NCI-H748 (cell line): ENCODE data around the gene SHISA5.
A peak's percentile ranks its signal among the peaks of the same experiment; 100 is the strongest.

Experiments used
- DNase-seq: peaks from one replicate; lab custom pipeline; 2025; ENCODE audit not compliant: unreplicated experiment; lab: John Stamatoyannopoulos, UW

SHISA5 gene

DNA sequence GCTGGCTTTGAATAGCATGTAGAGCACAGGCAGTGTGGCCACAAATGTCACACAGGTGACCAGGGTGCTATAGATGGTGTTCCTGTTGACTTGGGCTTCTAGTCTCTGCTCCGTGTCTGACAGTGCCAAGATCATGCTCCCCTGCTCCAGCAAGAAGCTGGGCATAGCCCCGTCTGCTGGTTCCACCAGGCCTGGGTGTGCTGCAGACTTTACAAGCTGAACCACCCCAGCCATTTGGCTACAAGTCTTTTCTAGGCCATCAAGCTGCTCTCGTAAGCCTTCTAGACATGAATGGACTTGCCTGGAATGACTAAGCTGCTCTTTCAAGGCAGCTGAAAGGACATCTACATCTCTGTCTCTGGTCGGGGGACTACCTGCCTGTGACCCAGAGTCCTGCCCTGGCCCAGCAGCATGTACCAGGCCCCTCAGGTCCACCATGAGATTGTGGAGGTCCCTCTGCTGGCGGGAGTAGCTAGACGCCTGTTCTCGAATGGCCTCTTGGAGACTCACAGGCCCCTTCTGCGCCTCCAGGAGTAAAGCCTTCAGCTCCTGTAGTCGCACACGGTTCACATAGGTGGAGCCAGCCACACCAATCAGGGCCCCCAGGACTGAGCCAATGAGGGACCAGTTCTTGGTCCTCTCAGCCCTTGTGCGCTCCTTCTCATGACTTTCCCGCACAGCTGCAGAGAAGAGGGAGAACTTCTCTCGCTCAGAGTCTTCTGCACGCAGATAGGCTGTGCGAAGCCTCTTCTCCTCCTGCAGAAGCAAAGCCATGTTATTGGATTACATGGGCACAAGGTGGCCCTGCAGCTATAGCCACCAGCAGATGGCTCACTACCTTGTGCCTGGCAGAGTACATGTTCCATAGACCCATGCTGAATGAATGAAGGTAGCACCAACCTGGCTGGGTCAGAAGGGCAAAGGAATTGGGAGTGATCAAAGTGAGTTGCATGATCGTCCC lies 71.3 kb downstream of the SHISA5 start:
- no peak for DNase-seq

DNA sequence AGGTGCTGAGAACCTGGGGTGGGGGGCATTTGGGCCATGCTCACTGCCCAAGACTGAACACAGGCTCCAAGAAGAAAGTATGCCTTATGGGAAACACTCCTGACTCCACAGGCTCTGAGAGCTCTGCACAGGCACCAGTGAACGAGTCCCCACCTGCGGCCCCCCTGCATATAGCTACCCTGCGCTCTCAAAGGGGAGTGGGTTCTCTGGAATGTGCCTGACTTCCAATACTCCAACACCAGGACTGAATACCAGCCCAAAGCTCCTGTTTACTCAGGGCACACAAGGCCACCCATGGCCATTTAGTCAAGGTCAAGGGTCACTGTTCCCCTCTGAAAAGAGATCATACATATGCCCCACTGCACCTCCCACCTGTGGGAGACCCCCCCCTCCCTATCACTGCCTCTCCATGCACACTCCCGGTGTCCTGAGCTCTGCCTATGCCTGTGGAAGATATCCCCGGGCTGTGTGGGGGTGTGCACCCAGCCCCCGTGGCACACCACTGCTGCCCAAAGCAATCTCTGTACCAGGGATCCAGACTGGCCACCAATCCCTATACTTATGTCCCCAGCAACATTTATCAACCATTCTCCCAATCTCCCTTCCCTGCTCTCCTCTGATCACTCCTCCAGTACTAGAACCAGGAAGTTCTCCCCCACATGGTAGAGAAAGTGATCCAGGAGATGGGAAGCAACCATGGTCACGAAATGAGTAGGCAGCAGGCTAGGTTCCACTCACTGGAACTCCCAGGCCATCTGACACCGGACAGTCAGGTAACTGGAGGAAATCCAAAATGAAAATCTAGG lies 72.5 kb downstream of the SHISA5 start:
- DNase-seq, result no peak

DNA sequence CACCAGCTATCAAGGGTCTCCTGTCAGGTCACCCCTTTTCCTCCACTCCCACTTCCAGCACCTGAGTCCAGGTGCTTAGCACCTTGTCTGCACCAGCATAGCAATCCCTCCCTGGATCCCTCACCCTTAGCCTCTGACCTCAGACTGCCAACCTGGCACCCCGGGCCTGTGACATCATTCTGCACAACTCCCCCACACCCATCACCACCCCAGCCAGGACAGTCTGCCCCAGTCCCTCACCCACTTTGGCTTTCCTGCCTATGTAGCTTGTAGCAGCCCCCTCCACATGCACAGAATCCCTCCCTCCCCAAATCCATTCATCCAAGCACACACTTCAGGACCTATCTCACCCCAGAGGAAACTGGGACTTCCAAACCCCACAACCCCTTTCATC lies 73.3 kb downstream of the SHISA5 start:
- DNase-seq, result no peak

DNA sequence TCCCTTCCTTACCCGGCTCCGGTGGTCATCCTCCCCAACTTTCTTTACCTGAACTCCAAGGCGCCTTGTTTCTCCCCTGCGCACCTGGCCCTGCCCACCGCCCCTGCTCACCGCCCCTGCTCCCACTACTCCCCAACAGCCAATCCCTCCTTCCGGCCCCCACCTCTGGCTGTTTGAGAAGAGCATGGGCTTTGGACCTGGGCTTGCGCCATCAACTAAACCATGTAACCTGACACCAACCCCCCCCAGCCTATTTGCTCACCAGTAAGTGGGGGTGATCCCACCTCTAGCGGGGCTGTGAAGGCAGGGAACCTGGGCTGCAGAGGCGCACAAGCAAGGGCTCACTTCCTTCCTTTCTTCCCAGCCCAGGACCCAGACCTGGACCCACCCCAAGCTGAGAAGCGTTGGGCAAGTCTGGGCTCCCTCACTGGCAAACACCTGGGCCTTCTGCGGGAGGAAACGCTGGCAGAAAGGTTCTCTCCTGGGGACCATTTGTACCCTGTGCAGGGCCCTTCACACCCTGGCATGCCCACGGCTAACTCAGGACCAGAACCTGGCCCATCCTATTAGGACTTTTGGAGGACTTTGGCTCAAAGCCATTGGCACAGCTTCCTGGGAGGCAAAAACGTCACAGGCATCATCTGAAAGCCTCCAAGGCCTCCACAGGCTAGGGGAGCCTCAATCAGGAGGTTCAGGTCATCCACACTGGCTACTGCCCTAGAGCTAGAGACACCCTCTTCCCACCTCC lies 73.8 kb downstream of the SHISA5 start, which contains the start of gene PLXNB1:
TSS of gene PLXNB1 (minus strand) at position 127 of the 748 bp plus-strand sequence. CDS start 5,475 bp downstream, outside the sequence.
- peak; percentile 90 for DNase-seq

DNA sequence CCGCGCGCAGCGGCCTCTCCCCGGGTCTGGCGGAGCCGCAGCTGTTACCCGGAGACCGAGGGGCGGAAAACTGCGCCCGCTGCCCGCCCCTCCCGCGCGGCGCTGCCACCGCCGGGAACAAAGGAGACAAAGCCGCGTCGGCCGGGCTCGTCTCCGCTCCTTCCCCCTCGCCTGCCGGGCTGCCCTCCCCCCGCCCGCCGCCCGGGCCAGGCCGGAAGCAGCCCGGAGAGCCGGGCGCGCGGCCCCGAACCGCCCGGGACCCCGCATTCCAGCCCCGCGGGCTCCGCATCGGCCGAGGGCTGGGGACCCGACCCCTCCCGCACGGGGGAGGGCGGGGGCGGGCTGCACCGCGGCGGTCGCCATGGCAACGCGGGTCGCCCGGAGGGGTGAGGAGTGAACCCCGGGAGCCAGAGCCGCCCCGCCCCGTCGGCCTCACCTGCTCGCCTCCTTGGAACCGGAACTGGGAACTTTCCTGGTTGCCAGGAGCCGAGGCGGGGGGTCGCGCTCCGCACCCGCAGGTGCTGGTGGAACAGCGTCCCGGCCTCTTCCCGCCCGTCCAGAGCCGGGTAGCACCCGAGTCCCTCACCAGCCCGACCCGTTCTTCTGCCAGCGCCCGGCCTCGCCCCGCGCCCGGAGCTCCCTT lies 74.5 kb downstream of the SHISA5 start:
- peak; percentile 84 for DNase-seq

DNA sequence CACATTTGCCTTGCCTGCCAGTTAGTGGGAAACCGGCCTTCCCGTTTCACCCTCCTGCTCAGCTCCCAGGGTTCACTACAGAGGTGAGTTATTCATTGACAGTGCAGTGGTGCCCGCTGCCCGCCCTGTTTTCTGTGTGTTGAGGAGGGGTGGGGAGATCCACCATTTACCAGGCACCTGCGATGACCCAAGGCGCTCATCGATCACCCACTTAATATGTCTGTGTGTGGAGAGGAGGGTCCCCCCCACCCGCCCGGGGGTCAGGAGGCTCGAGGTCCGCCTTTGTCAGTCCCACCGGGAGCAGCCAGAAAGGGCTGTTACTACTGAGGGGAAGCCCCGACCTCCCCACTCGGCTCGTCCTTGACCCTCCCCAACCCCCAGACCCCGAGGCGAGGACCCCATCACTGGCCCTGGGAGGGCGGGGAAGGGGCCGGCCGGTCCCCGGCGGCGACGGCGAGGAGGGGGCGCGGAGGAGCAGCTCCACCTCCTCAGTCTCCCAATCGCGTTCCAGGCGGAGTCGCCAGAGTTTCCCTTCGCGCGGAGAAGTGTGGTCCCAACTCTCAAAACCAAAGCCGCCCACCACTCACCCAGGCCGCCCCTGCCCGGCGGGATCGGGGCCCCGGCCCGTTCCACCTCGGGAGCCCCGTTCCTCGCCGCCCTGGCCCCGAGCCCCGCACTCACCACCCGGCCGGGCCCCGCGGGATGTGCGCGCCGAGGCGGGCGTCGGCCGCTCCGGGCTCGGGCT lies 75.2 kb downstream of the SHISA5 start:
- DNase-seq, result peak; percentile 49

DNA sequence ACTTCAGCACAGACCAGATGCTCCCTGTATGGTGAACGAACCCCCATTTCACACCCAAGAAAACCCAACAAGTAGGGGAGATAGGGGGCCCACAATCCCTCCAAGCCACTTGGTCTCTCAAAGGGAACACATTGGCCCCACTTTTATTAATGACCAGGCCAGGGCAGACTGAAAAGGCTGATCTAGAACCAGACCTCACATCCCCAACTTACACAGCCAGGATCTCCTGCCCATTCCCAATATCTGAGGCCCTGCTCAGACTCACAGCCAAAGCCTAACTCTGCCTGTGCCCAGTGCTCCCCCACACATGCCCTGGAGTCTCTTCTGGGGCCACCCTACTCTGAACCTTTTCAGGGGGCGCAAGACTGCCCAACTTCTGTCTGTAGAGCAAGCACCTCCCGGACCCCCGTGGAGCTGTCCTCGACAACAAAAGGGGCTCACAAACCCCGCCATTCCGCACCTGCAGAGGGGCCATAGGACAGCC lies 75.8 kb downstream of the SHISA5 start:
- no peak for DNase-seq

DNA sequence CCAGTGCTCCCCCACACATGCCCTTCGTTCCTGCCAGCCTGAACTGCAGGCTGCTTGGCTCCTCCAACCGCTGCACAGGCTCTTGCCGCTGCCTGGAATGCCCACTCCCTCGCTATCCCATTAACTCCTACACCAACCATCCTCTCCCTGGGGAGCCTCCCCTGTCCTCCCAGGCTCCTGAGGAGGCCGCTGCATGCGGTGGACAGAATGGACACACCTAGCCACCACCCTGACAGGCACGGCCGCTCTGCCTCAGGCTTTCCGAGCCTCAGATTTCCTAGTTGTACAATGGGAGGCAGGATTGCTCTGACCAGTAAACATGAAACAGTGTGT lies 76.4 kb downstream of the SHISA5 start:
- DNase-seq, result no peak

DNA sequence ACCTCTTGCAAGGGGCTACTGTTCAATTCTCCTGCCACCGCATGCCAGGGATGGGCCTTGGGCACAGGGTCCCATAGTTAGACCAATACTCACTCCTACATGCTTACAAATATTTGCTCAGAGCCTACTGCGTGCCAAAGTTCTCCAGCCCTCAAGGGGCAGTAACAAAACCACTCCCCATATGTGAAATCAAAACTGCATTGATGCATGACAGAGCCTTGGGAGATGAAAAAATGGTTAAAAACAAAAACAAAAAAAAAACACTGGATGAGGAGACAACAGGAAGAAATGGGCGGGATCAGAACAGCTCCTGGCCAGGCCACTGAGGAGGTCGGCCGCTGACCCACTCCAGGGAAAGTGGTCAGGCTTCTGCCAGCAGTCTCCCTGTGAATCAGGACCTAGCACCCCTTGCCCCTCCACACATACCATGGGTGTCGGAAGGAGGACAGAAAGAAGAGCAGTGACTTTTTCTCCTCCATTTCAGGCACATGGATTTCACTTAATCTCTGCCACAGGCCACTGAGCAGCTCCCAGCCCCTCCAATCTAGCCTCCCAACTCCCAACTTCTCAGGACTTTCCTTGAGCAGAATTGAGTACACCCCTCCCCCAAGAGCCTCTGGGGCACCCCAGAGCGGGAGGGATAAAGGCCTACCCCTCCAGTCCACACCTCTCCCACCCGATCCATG lies 76.9 kb downstream of the SHISA5 start:
- DNase-seq, result no peak

DNA sequence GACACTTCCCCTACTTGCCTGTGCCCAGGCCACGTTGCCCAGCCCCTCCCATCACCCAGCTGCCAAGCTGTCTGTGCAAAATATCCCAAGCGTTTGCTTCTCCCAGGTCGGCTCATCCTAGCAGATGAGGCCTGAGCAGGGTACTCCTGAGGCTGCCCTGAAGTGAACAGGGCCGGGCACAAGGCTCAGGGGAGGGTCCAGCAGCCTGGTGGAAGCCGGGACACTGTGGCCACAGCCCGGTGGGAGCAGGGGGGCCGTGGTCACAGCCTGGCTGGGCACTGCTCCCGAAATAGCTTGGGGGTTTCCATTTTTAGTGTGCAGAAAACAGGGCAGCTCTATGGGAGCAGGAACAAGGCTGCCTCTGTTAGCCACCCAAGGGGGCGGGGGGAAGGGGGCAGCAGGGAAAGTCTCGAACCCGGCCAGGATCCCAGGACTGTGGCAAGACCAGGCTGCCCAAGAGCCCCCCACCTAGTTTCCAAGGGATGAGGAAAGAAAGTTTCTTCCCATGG lies 77.5 kb downstream of the SHISA5 start:
- no peak for DNase-seq

DNA sequence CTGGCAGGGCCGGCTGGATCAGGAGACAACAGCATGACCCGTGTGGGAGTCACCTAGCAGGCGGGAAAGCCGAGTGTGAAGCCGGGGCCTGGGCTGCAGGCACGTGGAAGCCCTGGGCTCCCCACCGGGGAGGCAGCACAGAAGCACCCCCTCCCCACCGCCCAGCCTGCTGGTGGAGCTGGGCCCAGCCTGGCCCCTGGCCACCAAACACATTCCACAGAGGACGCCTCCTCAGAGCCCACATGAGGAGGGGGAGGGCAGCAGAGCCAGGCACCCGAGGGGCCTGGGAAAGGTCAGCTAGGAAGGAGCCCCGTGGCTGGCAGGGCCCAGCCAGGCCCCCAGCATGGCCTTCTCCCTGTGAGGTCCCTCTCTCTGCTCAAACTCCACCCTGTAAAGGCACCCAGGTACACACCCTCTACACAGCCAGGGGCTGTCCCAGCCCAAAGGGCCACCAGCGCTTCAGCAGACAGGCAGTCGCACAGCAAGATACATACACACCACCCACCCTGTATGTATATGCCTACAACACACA lies 78.6 kb downstream of the SHISA5 start:
- DNase-seq, result no peak

DNA sequence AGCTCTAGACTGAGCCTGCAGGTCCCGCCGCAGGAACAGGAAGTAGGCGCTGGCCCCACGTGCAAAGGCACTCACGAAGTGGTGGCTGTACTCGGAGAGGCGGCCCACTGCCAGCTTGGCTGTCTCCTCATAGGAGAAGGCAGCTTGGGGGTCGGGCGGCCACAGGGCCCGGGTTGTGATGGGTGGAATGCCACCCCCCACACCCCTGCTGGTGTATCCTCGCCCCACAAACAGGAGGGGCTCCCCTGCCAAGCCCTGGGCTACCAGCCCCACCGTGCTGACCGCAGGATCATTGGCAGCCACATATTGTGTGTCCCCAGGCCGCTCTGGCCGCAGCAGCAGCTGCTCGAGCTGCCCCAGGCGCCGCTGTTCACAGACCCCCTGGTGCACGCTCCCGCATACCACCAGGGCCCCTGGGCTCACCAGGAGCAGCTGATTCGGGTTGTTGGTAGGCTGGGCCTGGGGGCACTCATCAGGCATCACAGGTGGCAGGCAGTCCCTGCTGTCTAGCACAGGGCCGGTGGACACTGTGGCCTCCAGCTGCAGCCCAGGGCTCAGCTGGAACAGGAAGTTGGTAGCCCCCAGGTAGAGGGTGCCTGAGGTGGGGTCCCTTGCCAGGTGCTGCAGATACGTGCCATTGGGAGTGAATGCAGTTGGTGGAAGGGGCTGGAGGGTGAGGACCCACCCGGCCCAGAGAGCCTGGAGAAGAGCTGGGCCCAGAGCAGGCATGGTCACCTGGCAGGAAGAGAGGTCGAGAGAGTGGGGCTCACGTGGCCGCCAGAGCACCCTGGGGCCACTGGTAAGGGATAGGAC lies 79.9 kb downstream of the SHISA5 start:
- no peak for DNase-seq

DNA sequence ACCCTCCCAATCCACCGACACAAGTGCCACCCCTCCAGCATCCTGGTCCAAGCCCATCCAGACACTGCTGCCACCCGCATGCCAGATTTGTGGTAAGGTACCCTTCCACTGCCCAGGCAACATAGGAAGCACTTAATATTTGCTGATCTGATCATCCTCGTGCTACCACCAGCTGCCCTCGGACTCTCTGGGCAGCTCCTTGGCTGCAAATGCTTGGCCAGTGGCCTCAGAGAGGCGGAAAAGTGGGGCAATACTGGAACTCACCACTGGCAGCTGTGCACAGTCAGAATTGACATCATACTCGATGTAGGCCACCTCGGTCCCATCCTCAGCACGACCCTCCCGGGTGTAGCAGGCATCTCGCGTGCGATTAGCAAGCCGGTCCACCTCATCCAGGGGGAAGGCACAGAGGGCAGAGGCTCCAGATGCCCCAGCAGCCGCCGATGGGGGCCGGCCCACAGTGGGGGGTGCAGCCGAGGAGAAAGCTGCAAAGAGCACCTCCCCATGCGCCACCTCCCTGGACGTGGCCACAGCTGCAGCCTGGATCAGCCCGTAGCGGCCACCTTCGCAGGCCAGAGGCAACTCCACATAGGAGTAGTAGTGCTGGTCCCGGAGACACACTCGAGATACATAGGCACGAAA lies 80.6 kb downstream of the SHISA5 start:
- no peak for DNase-seq

DNA sequence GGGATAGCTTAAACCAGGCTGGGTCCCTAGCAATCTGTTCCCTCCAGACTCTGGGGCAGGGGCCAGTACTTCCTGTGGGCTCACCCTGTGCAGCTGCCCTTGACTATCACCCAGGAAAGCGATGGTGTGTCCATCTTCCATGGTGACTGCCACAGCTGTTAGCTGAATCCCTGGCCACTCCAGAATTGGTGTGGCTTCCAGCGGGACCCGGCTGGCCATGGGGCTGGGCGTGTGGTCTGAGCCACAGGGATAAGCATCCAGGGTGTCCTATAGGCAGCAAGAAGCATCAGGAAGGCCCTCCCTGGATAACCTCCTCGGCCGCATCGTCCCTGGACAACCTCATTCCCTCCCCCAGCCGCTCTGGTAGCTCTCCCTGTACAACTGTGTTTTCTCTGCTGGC lies 81.3 kb downstream of the SHISA5 start:
- DNase-seq, result no peak

DNA sequence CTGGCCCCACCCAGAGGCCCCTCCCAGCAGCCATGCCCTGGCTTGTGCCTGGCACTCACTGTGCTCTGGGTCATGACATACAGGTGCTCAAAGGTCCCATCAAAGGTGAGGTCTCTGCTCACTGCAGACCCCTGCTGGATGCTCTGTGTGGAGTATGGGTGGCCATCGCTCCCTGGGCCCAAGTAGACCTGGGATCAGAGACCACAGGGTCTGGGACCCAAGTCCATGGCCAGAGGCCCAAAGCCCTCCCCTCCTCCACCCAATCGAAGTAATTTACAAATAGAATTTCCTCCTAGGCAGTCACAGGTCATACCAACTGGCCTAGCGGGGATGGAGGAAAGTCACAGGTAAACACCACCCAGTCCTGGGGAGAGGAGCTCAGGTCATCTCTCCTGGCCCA lies 81.7 kb downstream of the SHISA5 start:
- no peak for DNase-seq

DNA sequence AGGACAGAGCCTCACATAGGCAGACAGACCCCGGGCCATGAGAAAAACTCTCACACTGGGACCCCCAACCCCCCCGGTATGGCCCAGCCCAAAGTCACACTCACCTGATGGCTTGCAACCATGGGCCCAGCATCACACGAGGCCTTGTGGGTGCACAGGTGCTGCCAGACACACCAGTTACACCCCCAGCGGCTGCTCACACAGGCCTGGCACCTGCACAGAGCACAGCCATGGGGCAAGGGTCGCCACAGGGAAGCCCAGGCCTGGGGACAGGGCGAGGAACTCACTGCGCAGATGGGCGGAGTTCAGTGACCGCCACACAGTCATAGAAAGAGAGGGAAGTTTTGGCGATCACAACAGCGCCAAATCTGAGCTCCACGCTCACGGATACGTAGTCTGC lies 83.4 kb downstream of the SHISA5 start:
- DNase-seq, result no peak

DNA sequence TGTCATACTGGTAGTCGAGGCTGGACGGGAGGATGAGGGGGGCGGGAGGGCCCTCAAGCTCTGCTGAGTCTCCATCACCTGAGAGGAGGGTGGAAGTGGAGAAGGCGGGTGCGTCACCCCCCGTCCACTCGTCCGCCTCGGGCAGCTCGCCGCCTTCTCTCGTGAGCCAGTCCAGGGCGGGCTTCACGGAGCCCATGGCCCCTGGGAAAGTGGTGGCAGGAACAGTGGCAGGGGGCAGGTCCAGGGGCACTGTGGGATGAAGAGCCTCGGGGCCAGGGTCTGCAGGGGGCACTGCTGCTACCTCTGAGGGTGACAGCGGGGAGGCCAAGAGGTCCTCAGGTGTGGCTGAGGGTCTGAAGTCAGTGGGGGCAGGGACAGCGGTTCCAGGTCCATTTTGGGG lies 84.4 kb downstream of the SHISA5 start:
- no peak for DNase-seq

DNA sequence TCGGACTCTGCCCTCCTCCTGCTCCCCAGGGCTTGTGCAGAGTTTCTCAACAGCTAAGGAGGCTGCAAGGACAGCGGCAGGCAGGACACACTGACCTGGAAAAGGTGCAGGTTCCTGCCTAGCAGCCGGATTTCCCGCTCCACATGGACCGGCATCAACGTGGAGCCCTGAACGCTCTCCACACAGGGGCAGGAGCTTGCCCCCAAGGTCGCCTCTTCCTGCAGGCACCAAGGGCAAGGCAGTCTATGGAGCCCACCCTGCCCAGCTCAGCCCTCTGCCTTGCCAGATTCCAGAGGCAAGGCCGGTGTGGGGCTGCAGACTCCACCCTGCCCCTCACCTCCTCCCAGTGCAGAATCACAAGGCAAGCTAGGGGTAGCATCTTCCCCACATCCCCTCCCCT lies 84.8 kb downstream of the SHISA5 start:
- no peak for DNase-seq
